AG04449 (cell line): ENCODE data around the gene UNC13A.

Source experiments
- CTCF ChIA-PET: fragments of 350-600 bp; formaldehyde crosslinking; extraction: SDS; loops from one replicate; lab custom pipeline; 2021; ENCODE audit warnings: antibody characterized with exemption; lab: Yijun Ruan, JAX
- POLR2A ChIA-PET: fragments of 400-600, 350-600 bp; formaldehyde crosslinking; extraction: SDS; loops from one replicate; lab custom pipeline; 2020; ENCODE audit warnings: antibody characterized with exemption, inconsistent platforms; lab: Yijun Ruan, JAX
- DNase-seq: peaks from one replicate; pipeline ENCODE4 v3.0.0-alpha.2; 2010; ENCODE audit warnings: low read depth, low spot score
- H3K4me3 ChIP-seq: 2 replicates; pipeline ENCODE4 v1.5.1; 2011; ENCODE audit warnings: low read depth, mild to moderate bottlenecking, control low read depth, low read length
- CTCF ChIP-seq: IDR thresholded peaks from one replicate; pipeline ENCODE4 v1.5.1; 2011; ENCODE audit warnings: mild to moderate bottlenecking, moderate library complexity, low read length, control low read depth, inconsistent platforms; ENCODE audit not compliant: insufficient read depth; ENCODE audit errors: missing control alignments

Gene UNC13A

GRCh38 chr19:17565611-17566010 is 122.5 kb downstream of the UNC13A start:
- DNase-seq = no peak
- POLR2A ChIA-PET = no interaction called here
- no peak overlapping the region for H3K4me3 ChIP-seq
- TF ChIP-seq CTCF = no peak
- CTCF ChIA-PET = interaction anchor here (0.6 to 1.6 kb wide), 3 partner anchors 8 to 77 kb away, joined by 3 to 5 read pairs (median 5); no protein-coding TSS in a partner anchor

- no peak for TF ChIP-seq CTCF
- H3K4me3 ChIP-seq = no peak overlapping the region
- ChIA-PET CTCF (interaction anchor here (1.2 to 1.6 kb wide), 2 partner anchors 9 to 11 kb away, joined by 5 read pairs; no protein-coding TSS in a partner anchor), POLR2A (no interaction called here)
- DNase-seq = no peak
Observed at GRCh38 chr19:17564781-17565180, 123.4 kb downstream of the UNC13A start.

GRCh38 chr19:17562561-17562960 is 125.6 kb downstream of the UNC13A start:
- DNase-seq = no peak
- TF ChIP-seq CTCF = no peak
- POLR2A ChIA-PET = no interaction called here
- CTCF ChIA-PET = interaction anchor here (1.0 to 3.2 kb wide), 2 partner anchors 12 to 221 kb away, joined by 3 to 37 read pairs; no protein-coding TSS in a partner anchor
- no peak overlapping the region for H3K4me3 ChIP-seq

- ChIA-PET CTCF (interaction anchor here (1.0 to 3.2 kb wide), 2 partner anchors 12 to 222 kb away, joined by 3 to 37 read pairs; no protein-coding TSS in a partner anchor), POLR2A (no interaction called here)
- no peak for TF ChIP-seq CTCF
- DNase-seq = no peak
- no peak overlapping the region for H3K4me3 ChIP-seq
Observed at GRCh38 chr19:17562097-17562496, 126.1 kb downstream of the UNC13A start.

- ChIA-PET POLR2A (no interaction called here), CTCF (interaction anchor here (1.0 to 3.1 kb wide), 4 partner anchors 11 to 46 kb away, joined by 3 to 30 read pairs (median 4); no protein-coding TSS in a partner anchor)
Observed at GRCh38 chr19:17560205-17560595, 128.0 kb downstream of the UNC13A start.

GRCh38 chr19:17557466-17557865 is 130.7 kb downstream of the UNC13A start:
- ChIA-PET CTCF (interaction anchor here (0.9 to 2.1 kb wide), 4 partner anchors 13 to 18 kb away, joined by 3 to 8 read pairs (median 8); no protein-coding TSS in a partner anchor), POLR2A (no interaction called here)
- no peak for DNase-seq
- no peak for TF ChIP-seq CTCF
- no peak overlapping the region for H3K4me3 ChIP-seq

More at GRCh38 chr19:17560205-17560595, 128.0 kb downstream of the UNC13A start:
- H3K4me3 ChIP-seq = no peak overlapping the region
- no peak for TF ChIP-seq CTCF
- DNase-seq = no peak
